HG03064 (cell line): ENCODE measurements around the gene CA11.
"Not testable (repeated sequence)": the region's sequence is repeated elsewhere in the genome, so short reads cannot be mapped to it uniquely, and the experiment has no call there.

ENCODE experiments used
- ATAC-seq: cut with Tn5 transposase; IDR thresholded peaks from one replicate; pipeline ENCODE4 v1.9.1; 2021; ENCODE audit warnings: low read depth; ENCODE audit not compliant: unreplicated experiment

Gene CA11

DNA sequence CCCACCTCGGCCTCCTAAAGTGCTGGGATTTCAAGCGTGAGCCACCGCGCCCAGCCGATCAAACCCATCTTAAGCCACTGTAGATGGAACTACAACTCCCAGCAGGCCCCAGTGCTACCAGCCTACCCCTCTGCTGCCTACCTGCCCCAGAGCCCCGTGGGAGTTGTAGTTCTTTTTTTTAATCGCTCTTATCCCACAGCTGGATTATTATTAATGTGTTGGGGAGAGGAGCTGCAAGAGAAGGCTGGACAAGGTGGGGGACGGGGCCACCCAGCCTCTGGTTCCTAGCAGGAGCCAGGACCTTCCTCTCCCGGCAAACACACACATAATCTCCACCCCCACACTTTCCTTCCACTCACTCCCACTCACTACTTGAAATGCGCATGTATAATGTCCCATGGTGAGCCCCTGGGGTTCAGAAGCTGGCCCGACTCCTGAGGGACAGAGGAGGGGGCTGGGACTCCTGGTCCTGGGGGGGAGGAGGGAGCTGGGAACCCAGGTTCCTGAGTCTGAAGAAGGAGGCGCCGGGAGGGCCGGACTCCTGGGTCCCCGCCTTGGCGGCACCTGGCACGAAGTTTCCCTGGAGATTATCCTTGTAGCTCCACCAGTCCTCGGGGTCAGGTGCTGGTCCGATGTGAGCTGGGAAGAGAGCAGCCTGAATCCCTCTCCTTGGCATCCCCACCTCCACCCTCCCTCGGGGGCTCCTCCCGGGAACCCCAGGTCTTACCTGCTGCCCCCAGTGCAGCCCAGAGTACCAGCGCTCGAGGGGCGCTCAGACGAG is 958 bp downstream of the CA11 start:
- ATAC-seq = no peak

DNA sequence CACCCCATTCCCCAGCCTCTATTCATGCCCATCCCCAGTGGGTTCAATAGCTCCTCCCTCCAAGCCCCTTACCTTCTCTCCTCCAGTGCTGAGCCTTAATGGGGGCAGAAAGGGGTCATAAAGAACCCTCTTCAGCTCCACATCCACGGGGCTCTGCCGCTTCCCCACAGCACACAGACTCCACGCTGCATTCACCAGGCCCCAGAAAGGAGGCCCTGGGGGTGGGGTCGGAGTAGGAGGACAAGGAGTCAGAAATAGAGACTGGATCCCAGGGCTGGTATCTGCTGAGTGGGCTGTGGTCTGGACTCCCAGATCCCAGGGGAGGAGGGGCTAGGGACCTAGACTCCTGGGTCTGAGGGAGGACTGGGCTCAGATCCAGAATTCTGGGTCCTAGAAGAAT is 1.6 kb downstream of the CA11 start:
- ATAC-seq = no peak

DNA sequence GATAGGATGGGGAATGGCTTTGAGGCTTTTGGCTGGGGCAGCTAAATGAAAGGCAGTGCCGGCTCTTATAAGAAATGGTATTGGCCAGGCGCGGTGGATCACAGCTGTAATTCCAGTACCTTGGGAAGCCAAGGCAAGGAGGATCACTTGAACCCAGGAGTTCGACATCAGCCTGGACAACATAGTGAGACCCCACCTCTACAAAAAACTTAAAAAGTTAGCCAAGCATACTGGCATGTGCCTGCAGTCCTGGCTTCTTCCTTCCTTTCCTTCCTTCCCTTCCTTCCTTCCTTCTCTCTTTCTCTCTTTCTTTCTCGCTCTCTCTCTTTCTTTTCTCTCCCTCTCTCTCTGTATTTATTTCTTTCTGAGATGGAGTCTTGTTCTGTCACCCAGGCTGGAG is 3.1 kb downstream of the CA11 start:
- ATAC-seq = no peak

DNA sequence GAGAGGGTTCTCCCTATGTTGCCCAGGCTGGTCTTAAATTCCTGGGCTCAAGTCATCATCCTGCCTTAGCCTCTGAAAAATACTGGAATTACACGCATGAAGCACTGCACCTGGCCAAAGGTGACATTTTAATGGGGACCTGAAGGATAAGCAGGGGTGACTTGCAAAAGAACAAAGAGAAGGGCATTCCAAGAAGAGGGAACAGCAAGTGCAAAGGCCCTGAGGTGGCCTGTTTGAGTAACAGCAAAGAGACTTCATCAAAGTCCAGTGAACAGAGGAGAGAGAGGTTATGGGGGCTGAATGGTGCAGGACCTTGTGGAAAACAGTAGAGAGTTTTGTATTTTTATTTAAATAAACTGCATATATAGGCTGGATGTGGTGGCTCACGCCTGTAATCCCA is 4.1 kb downstream of the CA11 start:
- no peak for ATAC-seq

DNA sequence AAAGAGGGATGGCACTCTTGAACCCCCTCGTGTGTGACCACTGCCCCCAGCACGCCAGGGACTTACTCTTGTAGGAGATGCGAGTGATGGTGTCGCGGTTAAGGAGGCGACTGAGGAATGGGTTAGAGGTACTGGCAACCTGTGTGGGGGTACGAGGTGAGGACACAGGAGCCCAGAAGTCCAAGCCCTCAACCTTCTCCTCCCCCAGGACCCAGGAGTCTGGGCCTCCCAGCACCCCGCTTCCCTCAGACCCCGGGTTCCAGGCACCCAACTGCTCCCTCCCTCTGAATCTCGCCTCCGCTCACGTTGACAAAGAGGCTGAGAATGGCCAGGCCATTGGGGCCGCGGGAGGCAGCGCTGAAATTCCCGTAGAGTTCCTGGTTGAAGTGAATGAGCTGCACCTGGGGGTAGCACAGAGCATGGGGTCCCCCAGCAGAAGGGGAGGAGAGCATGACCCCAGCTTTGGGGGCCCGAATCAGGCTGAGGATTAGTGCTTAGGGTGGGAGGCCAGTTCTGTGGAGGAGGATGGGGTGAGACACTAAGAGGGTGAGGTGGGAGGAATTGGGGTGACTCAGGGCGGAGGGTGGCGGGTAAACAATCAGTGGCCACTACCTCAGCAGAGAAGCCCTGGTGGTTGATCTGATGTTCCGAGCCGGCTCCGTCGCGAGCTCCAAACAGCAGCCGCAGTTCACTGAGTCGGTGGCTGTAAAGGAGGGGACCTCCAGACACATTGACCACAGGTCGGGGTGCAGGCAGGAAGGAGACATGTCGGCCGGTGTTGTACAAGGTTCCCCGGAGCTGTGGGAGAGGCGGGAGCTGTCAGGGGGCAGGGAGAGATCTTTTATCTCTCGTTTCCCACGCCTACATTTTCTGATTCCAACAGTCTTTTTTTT is 6.3 kb downstream of the CA11 start:
- no peak for ATAC-seq

DNA sequence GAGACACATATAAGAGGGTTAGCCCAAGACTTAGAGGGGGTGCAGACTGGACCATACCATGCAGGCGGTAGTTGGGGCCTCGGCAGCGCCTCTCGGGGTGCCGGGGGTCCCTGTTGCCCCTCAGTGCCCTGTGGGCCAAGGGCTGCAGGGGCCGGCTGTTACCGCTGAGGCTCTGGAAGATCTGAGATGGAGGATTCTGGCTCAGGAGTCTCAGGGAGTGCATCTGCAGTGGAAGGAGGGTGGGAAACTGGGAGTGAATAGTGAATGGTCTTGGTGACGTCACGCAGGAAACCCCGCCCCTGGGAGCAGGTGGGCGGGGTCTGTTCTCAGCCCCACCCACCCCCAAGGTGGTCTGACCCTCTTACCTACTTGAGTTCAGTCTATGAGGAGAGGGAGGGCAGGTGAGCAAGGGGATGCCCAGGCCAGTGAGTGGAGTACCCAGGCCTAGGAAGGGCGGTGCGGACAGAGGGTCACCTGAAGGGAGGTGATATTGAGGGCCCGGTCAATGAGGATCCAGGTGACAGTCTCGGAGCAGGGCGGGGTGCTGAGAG is 7.1 kb downstream of the CA11 start:
- no peak for ATAC-seq

DNA sequence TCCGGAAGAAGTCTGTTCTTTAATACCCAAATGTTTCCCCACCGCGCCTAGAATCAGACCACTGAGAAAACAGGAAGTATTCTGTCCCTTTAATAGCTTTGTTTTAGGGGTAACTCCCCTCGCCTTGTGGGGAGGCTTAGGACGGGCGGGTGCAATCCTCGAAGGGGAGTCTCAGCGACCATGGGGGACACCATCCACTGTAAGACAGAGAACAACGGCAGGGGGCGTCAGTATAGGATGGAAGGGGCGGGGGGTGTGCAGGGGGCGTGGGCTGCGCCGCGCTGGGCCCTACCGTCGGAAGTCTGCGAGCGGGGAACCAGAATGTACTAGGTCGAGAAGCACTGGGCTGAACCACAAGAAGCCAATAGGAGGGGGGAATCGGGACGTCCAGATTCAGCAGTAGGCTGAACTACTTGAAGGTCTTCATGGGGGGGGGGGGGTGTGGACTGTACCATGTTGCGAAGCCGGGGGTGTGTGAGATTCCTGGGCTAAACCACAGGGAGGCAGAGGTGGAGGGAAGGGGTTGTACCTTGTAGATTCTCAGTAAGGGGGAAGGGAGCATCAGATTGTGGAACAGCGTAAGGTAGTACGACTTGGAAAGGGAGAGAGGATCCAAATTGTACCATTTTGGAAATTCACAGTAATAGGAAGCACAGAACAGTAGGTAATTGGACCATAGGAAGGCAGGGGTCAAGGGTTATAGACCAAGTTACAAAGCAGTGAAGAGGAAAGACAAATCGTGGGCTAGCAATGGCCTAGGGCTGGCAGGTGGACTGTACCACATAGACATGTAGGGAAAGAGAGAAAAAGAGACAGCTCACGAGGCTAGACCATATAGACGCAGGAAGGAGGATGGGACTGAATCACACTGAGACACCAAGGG is 7.8 kb downstream of the CA11 start:
- ATAC-seq = no peak

DNA sequence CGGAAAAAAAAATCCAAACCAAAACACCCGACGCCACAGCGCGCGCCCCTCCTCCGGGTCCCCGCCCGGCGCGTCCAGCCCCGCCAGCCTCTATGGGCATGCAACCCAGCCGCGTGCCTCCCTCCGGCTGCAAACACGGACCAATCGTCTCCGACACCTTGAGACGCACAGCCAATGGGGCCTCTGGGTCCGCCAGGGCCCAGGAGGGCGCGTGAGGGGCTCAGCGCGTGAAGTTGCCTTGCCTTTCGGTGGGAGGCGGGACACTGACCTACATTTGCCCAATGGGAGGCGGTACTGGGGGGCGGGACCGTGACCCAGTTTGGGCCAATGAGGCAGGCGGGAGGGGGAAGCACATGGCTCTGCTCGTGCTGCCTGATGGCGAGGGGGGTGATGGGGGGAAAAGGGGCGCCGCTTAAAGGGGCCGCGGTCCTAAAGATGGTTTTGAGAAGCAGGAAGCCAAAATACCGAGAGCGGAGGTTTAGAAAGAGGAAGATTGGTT is 8.5 kb downstream of the CA11 start:
- ATAC-seq = peak; percentile 50

DNA sequence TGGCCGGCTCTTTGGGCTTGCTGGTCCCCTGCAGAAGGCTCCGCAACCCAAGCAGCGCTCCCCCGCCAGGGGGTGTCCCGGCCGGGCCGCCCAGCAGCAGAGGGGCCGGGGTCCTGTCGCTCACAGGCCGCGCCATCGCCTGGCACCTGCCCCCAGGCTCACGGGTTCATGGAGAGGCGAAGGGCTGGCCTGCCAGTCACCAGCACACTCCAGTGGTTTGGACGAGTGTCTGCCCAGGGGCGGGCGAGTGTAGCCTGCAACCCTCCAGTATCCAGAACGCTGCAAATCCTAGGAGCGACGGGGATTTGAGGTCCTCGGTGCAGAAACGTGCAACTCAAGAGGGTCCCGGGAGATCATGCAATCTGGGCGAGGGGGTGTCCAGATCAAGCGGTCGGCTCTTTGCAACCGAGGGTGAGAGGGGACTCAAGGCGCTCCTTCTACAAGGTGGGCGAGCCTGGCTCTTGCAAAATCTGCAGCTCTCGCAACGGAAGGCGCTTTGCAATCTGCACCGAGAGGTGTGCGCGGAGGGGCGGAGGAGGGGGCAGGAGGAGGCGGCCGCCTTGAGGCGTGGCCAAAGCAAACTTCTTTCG is 9.0 kb downstream of the CA11 start, which contains the start of gene DBP:
DBP (minus strand) TSS at position 521 of the 590 bp plus-strand sequence; CDS start at position 136, 385 bp downstream.
- ATAC-seq = peak; percentile 2

DNA sequence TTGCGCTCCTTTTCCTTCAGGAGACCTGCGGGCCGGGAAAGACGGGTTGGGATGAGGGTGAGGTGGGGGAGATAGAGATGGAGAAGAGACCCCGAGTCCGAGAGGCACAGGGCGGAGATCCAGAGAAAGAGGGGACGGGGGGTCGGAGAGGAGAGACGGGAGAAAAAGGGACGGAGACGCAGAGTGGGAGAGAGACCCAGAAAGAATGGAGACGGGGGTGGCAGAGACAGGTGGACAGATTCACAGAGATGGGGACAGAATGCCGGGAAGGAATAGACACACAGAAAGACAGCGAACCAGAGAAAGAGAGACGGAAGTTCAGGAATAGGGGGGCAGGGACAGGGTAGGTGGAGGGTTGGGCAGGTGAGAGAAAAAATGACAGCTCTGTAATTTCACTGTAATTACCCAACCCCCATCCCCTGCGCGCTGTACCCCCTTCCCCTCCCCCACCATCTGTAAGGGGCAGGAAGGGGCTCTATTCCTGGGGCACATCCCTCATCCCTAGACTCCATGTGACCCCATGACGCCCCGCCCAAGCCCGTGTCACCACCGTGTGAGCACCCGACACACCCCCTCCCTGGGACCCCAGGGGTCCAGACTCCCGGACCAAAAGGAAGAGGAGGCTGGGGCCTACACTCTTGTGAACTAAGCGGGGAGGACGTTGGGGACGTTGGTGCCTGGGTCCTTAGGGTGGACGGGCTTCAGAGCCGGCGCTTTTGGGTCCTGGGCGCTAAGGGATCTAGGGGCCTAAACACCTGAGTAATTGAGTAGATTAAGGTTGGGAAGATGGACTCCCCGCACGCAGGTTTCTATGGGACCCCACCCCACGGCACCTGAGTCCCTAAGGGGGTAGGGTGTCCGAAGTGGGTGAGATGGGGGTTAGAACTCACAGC is 9.8 kb downstream of the CA11 start:
- no peak for ATAC-seq

DNA sequence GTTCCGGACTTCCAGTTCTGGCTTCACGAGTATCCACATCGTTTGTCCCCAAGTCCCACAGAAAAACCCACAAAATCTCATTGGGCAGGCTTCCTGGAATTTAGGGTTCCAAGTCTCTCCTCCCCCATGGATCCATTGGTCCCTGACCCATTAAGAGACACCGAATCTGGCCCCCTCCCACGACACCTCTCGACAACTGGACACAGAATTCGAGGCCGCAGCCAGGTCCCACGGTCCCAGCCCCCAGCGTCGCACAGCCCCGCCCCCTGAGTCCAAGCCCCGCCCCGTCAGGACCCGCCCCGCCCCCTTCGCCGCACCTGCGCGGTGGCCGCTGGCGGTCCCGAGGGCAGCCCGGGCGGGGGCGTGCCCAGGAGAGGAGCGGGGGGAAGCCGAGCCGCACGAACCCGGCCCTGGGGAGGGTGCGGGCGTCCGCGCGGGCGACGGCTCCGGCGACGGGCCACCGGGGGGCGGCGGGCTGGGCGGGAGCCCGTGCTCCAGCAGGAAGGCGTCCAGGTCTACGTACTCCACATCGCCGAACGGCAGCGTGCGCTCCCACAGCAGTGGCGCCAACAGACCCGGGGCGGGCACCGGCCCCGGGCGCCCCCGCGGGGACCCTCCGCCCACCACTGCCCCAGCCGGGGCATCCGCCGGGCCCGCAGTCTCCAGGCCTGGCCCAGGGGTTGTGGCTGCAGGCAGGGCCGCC is 10.6 kb downstream of the CA11 start:
- no peak for ATAC-seq

DNA sequence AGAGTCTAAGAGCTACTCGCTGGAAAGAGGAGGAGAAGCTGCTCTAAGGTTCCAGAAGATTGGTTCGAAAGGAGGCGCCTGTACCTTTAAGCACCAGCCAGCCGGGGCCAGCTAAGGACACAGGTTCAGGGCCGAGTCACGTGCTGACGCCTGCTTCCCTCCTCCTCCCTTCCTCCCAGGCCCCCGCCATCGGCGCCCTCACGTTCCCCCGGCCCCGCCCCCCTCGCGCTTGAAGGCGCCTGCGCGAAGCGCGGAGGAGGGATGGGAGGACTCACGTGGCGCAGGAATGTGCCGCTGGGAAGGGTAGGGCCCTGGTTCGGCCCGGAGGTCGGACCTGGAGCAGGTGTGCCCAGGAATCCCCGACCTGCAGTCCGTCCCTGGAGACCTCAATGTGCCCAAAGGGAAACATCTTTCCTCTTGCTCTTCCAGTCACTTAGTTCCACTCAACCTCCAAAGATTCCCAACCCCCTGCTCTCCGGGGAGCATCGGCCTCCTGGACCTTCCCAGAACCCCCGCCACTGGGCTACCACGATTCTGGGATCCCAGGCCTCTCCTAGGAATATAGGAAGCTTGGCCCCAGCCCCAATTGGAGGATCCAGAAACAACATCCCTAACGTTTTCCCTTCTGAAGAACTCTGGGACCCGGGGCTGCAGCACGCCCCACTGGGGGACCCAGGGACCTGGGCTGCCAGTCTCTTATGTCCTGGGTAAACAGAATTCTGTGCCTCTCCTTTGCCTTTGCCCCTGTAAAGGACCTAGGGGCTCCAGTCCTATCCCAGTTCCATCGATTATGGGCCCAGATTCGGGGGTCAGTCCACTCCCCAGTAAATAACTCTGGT is 11.3 kb downstream of the CA11 start:
- no peak for ATAC-seq

DNA sequence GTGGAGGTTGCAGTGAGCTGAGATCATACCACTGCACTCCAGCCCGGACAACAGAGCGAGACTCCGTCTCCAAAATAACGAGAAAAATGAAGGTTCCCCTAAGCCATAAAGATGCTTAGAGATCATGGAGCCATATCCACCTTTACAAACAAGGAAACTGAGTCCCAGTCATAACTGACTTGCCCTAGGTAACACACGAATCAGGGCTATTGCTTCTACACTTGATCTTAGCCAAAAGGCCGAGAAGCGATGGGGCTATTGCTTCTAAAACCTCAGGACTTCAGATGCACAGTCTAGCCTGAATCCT is 12.0 kb downstream of the CA11 start:
- no peak for ATAC-seq

DNA sequence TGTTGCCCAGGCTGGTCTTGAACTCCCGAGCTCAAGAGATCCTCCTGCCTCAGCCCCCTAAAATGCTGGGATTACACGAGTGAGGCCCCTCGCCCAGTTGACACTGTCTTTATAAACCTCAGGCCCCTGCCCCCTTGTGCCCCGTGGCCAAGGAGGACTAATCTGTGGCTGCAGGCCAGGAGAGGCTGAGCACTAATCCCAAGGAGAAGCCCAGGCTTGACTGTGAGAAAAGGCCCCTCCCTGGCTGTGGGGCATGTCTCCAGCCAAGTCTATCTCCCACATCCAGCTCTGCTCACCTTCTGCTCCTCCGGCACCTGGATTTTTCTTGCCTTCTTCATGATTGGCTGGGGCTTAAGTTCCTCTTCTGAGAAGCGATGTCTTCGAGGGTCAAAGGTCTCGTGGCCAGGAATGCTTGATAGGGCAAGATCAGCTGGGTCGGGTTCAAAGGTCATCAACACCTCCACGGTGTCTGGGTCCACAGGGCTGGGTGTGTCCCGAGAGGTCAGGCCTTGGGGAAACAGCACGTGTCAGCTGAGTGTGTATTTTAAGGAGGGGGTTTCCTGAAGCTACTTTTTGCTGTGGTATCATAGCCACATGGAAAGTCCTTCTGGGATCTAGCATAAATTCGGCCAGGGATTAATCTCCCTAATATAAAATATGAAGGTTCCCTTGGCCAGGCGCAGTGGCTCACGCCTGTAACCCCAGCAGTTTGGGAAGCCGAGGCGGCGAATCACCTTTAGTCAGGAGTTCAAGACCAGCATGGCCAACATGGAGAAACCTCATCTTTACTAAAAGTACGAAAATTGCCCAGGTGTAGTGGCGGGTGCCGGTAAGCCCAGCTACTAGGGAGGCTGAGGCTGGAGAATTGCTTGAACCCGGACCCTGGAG is 12.6 kb downstream of the CA11 start:
- no peak for ATAC-seq

DNA sequence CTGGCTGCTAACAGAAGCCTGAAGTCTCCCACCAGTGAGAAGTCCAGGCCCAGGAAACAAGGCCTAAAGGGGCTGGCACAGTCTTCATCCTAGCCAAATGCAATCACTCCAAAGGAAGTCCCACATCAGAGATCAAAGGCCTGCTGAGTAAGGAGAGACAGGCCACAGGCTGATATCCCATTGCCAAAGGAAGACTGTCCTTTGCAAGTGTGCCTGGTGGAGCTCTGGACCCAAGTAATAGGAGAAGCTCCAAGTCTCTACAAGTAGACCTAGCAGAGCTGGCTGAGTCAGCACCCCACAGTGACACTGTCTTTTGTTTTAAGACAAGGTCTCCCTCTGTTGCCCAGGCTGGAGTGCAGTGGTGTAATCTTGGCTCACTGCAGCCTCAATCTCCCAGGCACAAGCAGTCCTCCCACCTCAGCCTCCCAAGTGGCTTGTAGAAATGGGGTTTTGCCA is 13.3 kb downstream of the CA11 start:
- no peak for ATAC-seq

DNA sequence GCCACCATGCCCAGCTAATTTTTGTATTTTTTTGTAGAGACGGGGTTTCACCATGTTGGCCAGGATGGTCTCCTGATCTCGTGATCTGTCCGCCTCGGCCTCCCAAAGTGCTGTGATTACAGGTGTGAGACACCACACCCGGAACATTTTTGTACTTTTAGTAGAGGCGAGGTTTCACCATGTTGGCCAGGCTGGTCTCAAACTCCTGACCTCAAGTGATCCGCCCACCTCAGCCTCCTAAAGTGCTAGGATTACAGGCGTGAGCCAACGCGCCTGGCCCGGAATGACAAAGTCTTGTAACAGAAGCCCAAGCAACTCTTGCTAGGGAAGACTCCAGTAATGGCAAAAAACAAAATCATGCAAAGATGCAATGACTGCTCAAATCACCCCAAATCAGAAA is 13.7 kb downstream of the CA11 start:
- not testable (repeated sequence) for ATAC-seq

DNA sequence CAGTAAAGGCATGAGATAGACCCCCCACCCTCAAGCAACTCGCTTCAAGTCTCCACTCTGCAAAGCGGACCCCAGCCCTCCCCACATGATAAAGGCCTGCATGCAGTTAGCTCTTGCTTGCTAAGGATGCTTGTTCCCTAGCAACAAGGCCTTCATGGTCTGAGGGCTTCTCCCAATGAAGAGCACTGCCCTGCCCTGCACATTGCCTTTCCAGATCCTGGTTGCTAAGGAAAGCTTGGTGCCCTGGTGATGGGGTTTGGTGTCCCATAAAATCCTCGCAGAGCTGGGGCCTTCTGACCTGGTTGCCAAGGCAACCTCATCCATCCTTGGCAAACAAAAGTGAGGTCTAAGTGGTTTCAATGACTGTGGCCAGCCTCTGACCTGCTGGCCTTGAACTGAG is 14.8 kb downstream of the CA11 start:
- ATAC-seq = no peak
